Gastrocnemius medialis (tissue), 4 donors: ENCODE data around the gene ADGRB3.

ENCODE experiments used
- CTCF ChIP-seq, 5 experiments: fragments of 450-650 bp in 3 of 5; fragments of 200-600 bp in 2 of 5; sonication (generic) in 2 of 5; IDR thresholded peaks in 4 of 5; conservative IDR thresholded peaks in 1 of 5; 1 replicate in 4 of 5; 2 replicates in 1 of 5; pipeline ENCODE4 v1.5.1; 2016 to 2019; ENCODE audit warnings: antibody characterized with exemption in 5 of 5, mild to moderate bottlenecking in 3 of 5, moderate library complexity in 3 of 5
- POLR2A ChIP-seq, 2 donors: fragments of 450-650 bp; IDR thresholded peaks; one replicate each; pipeline ENCODE4 v1.6.1; 2017; ENCODE audit warnings: antibody characterized with exemption in 2 of 2, mild to moderate bottlenecking in 2 of 2, moderate library complexity in 2 of 2

- TF ChIP-seq CTCF (IDR thresholded peaks at IDR 0.05 in 4 of 5, conservative IDR thresholded peaks at IDR 0.05 in 1 of 5) (no peak), POLR2A (IDR thresholded peaks at IDR 0.05) (no peak)
These were observed 409.5 kb downstream of the ADGRB3 start for GRCh38 chr6:69044534-69044933.
